KG1 (cell line): Measurements from ENCODE around the gene POLR3GL.
"Not testable (repeated sequence)": the region's sequence is repeated elsewhere in the genome, so short reads cannot be mapped to it uniquely, and the experiment has no call there.

ENCODE experiments used
- DNase-seq: peaks from one replicate; lab custom pipeline; 2025; lab: John Stamatoyannopoulos, UW

The POLR3GL gene

GRCh38 chr1:146020058-146021049 is 55.9 kb downstream of the POLR3GL start:
- no peak for DNase-seq

- DNase-seq, result no peak
Measured at GRCh38 chr1:146021050-146021445, 56.6 kb downstream of the POLR3GL start.

GRCh38 chr1:146021622-146022402 is 57.3 kb downstream of the POLR3GL start, which contains the start of gene HJV:
Gene HJV (minus strand): TSS chr1:146021735. CDS start chr1:146020231, 1,504 bp downstream.
- no peak for DNase-seq

- no peak for DNase-seq
Measured at GRCh38 chr1:146022403-146023127, 58.1 kb downstream of the POLR3GL start.

GRCh38 chr1:146025787-146026495 is 61.5 kb downstream of the POLR3GL start:
- DNase-seq, result not testable (repeated sequence)

- not testable (repeated sequence) for DNase-seq
Measured at GRCh38 chr1:146026650-146027049, 62.2 kb downstream of the POLR3GL start.
